SK-N-SH treated with all-trans-retinoic acid at 6 μM for 48 hours (cell line): ENCODE results near the gene TACR1.

Experiments
- ATAC-seq: fragments of 200-7000 bp; cut with Tn5 transposase; 3 replicates; pipeline ENCODE4 v1.9.1; 2020; ENCODE audit warnings: mild to moderate bottlenecking, moderate library complexity
- ARNTL ChIP-seq: fragments of 450-650 bp; formaldehyde crosslinking; IDR thresholded peaks from 2 replicates; pipeline ENCODE4 v1.5.0; 2020; ENCODE audit warnings: low read depth, mild to moderate bottlenecking, moderate library complexity, borderline replicate concordance
- BACH2 ChIP-seq: fragments of 250-450 bp; sonication (Bioruptor Pico); IDR thresholded peaks from 2 replicates; pipeline ENCODE4 v1.9.0; 2021; ENCODE audit warnings: mild to moderate bottlenecking, borderline replicate concordance
- CREB5 ChIP-seq: fragments of 250-450 bp; sonication (Bioruptor Pico); IDR thresholded peaks from 2 replicates; pipeline ENCODE4 v1.5.1; 2020; ENCODE audit warnings: low read depth, mild to moderate bottlenecking, moderate library complexity
- CSDC2 ChIP-seq: fragments of 250-450 bp; sonication (Bioruptor Pico); IDR thresholded peaks from 2 replicates; pipeline ENCODE4 v1.5.0; 2020; ENCODE audit warnings: mild to moderate bottlenecking, moderate library complexity
- CSRNP3 ChIP-seq: fragments of 250-450 bp; sonication (Bioruptor Pico); IDR thresholded peaks from 2 replicates; pipeline ENCODE4 v1.5.1; 2021; ENCODE audit warnings: mild to moderate bottlenecking, moderate library complexity
- ESRRG ChIP-seq: fragments of 250-450 bp; sonication (Bioruptor Pico); IDR thresholded peaks from 2 replicates; pipeline ENCODE4 v1.6.1; 2021; ENCODE audit warnings: mild to moderate bottlenecking
- GLIS3 ChIP-seq: fragments of 250-450 bp; sonication (Bioruptor Pico); IDR thresholded peaks from 2 replicates; pipeline ENCODE4 v1.5.0; 2020; ENCODE audit warnings: mild to moderate bottlenecking, moderate library complexity
- OSR1 ChIP-seq: fragments of 250-450 bp; sonication (Bioruptor Pico); IDR thresholded peaks from 2 replicates; pipeline ENCODE4 v1.8.0; 2022; ENCODE audit warnings: moderate library complexity, mild to moderate bottlenecking, inconsistent platforms
- PPARA ChIP-seq: fragments of 250-450 bp; sonication (Bioruptor Pico); IDR thresholded peaks from 2 replicates; pipeline ENCODE4 v1.5.0; 2020; ENCODE audit warnings: mild to moderate bottlenecking, borderline replicate concordance
- RARB ChIP-seq: fragments of 250-450 bp; sonication (Bioruptor Pico); IDR thresholded peaks from 2 replicates; pipeline ENCODE4 v1.8.0; 2021; ENCODE audit warnings: mild to moderate bottlenecking, moderate library complexity
- TCF4 ChIP-seq: fragments of 250-450 bp; sonication (Bioruptor Pico); IDR thresholded peaks from 2 replicates; pipeline ENCODE4 v1.8.0; 2021; ENCODE audit warnings: mild to moderate bottlenecking, moderate library complexity, borderline replicate concordance
- TOX ChIP-seq: fragments of 250-450 bp; sonication (Bioruptor Pico); IDR thresholded peaks from 2 replicates; pipeline ENCODE4 v1.8.0; 2021; ENCODE audit warnings: mild to moderate bottlenecking, moderate library complexity, borderline replicate concordance
- ZC3H10 ChIP-seq: fragments of 250-450 bp; sonication (Bioruptor Pico); IDR thresholded peaks from 2 replicates; pipeline ENCODE4 v1.5.1; 2021; ENCODE audit warnings: mild to moderate bottlenecking, moderate library complexity
- ZFP3 ChIP-seq: fragments of 250-450 bp; sonication (Bioruptor Pico); IDR thresholded peaks from 2 replicates; pipeline ENCODE4 v1.5.0; 2020; ENCODE audit warnings: mild to moderate bottlenecking, moderate library complexity
- ZFP30 ChIP-seq: fragments of 450-650 bp; formaldehyde crosslinking; IDR thresholded peaks from 2 replicates; pipeline ENCODE4 v1.5.0; 2022; ENCODE audit warnings: mild to moderate bottlenecking, moderate library complexity
- ZNF565 ChIP-seq: fragments of 450-650 bp; formaldehyde crosslinking; conservative IDR thresholded peaks from 2 replicates; pipeline ENCODE4 v1.5.0; 2020; ENCODE audit warnings: low read depth, mild to moderate bottlenecking, moderate library complexity
- ZNF70 ChIP-seq: fragments of 450-650 bp; formaldehyde crosslinking; IDR thresholded peaks from 2 replicates; pipeline ENCODE4 v1.5.0; 2020; ENCODE audit warnings: mild to moderate bottlenecking, moderate library complexity
- ZNF8 ChIP-seq: fragments of 450-650 bp; formaldehyde crosslinking; IDR thresholded peaks from 2 replicates; pipeline ENCODE4 v1.5.0; 2020; ENCODE audit warnings: mild to moderate bottlenecking, moderate library complexity
- TF ChIP-seq, protein P1 (sequence below): fragments of 250-450 bp; sonication (Bioruptor Pico); IDR thresholded peaks from 2 replicates; pipeline ENCODE4 v1.8.0; 2021; ENCODE audit warnings: low read depth, mild to moderate bottlenecking, moderate library complexity, borderline replicate concordance
- TF ChIP-seq, protein P2 (sequence below): fragments of 250-450 bp; sonication (Bioruptor Pico); IDR thresholded peaks from 2 replicates; pipeline ENCODE4 v1.8.0; 2020; ENCODE audit warnings: mild to moderate bottlenecking, moderate library complexity, borderline replicate concordance
- TF ChIP-seq, protein P3 (sequence below): fragments of 250-450 bp; sonication (Bioruptor Pico); IDR thresholded peaks from 2 replicates; pipeline ENCODE4 v1.5.0; 2020; ENCODE audit warnings: mild to moderate bottlenecking, moderate library complexity

TACR1 gene

DNA sequence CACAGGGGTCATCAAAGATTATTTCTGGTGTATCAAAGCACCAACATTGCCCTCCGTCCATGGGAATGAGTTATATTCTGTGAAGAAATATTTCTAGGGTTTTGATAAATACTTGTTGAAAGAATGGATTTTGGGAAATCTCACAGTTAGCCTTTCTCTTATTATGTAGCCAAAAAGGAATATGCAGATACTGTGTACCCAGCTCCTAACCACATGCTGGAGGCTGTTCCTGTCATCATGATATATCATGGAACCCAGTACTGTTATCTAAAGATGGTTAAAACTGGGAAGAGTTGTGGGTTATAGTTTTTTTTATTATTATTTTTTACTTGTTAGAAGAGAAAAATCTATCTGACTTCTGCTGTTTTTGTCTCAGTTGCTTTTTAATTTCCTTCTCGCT, 158.1 kb downstream of the TACR1 start:
- TF ChIP-seq ZNF70 (CRISPR knock-in tag) (no peak), CSRNP3 (CRISPR knock-in tag) (no peak), BACH2 (CRISPR knock-in tag) (no peak), ZNF565 (CRISPR knock-in tag) (no peak), ZFP3 (CRISPR knock-in tag) (no peak), OSR1 (no peak), RARB (CRISPR knock-in tag) (no peak), CREB5 (no peak), CSDC2 (CRISPR knock-in tag) (no peak), PPARA (no peak), ZNF8 (CRISPR knock-in tag) (no peak), ARNTL (CRISPR knock-in tag) (no peak)
- TF ChIP-seq, protein P1, sequence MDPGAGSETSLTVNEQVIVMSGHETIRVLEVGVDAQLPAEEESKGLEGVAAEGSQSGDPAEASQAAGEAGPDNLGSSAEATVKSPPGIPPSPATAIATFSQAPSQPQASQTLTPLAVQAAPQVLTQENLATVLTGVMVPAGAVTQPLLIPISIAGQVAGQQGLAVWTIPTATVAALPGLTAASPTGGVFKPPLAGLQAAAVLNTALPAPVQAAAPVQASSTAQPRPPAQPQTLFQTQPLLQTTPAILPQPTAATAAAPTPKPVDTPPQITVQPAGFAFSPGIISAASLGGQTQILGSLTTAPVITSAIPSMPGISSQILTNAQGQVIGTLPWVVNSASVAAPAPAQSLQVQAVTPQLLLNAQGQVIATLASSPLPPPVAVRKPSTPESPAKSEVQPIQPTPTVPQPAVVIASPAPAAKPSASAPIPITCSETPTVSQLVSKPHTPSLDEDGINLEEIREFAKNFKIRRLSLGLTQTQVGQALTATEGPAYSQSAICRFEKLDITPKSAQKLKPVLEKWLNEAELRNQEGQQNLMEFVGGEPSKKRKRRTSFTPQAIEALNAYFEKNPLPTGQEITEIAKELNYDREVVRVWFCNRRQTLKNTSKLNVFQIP, result no peak
- TF ChIP-seq, all 23 proteins: peak for 0
- no peak for ATAC-seq

- ATAC-seq, result no peak
- TF ChIP-seq BACH2 (CRISPR knock-in tag), result no peak
These were observed 163.6 kb downstream of the TACR1 start for GRCh38 chr2:75035444-75036353.

DNA sequence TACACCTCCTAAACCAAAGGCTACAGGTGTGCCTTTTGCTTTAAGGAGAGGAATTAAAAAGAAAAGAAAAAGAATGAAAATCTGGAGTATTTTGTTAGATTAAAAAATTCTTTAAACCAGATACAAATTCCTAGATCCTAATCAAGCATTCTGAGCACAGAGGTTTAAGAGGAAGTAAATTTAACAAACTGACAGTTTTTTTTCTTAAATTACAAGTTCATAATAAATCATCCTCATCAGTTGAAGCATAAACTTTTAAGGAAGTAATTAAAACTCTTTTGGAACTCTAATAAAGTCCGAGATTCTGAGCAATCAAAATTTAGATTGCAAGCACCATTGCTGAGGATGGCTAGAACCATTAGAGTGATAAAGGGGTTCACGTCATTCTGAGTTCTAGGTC, 165.8 kb downstream of the TACR1 start:
- ATAC-seq, result no peak
- TF ChIP-seq ZC3H10 (CRISPR knock-in tag) (no peak), ZFP3 (CRISPR knock-in tag) (no peak), TCF4 (CRISPR knock-in tag) (no peak), ZFP30 (CRISPR knock-in tag) (no peak), OSR1 (no peak), GLIS3 (CRISPR knock-in tag) (no peak), CREB5 (no peak), ESRRG (CRISPR knock-in tag) (no peak), ARNTL (CRISPR knock-in tag) (no peak), TOX (CRISPR knock-in tag) (no peak), BACH2 (CRISPR knock-in tag) (no peak), PPARA (no peak), ZNF565 (CRISPR knock-in tag) (no peak), CSDC2 (CRISPR knock-in tag) (no peak), CSRNP3 (CRISPR knock-in tag) (no peak)
- TF ChIP-seq, protein P2, sequence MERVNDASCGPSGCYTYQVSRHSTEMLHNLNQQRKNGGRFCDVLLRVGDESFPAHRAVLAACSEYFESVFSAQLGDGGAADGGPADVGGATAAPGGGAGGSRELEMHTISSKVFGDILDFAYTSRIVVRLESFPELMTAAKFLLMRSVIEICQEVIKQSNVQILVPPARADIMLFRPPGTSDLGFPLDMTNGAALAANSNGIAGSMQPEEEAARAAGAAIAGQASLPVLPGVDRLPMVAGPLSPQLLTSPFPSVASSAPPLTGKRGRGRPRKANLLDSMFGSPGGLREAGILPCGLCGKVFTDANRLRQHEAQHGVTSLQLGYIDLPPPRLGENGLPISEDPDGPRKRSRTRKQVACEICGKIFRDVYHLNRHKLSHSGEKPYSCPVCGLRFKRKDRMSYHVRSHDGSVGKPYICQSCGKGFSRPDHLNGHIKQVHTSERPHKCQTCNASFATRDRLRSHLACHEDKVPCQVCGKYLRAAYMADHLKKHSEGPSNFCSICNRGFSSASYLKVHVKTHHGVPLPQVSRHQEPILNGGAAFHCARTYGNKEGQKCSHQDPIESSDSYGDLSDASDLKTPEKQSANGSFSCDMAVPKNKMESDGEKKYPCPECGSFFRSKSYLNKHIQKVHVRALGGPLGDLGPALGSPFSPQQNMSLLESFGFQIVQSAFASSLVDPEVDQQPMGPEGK (CRISPR knock-in tag), result no peak
- TF ChIP-seq, protein P3, sequence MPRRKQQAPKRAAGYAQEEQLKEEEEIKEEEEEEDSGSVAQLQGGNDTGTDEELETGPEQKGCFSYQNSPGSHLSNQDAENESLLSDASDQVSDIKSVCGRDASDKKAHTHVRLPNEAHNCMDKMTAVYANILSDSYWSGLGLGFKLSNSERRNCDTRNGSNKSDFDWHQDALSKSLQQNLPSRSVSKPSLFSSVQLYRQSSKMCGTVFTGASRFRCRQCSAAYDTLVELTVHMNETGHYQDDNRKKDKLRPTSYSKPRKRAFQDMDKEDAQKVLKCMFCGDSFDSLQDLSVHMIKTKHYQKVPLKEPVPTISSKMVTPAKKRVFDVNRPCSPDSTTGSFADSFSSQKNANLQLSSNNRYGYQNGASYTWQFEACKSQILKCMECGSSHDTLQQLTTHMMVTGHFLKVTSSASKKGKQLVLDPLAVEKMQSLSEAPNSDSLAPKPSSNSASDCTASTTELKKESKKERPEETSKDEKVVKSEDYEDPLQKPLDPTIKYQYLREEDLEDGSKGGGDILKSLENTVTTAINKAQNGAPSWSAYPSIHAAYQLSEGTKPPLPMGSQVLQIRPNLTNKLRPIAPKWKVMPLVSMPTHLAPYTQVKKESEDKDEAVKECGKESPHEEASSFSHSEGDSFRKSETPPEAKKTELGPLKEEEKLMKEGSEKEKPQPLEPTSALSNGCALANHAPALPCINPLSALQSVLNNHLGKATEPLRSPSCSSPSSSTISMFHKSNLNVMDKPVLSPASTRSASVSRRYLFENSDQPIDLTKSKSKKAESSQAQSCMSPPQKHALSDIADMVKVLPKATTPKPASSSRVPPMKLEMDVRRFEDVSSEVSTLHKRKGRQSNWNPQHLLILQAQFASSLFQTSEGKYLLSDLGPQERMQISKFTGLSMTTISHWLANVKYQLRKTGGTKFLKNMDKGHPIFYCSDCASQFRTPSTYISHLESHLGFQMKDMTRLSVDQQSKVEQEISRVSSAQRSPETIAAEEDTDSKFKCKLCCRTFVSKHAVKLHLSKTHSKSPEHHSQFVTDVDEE (CRISPR knock-in tag), result no peak
- TF ChIP-seq, protein P1, result no peak
